ENCODE data around the gene FSTL3.
"Not testable (repeated sequence)": the region's sequence is repeated elsewhere in the genome, so short reads cannot be mapped to it uniquely, and the experiment has no call there.

FSTL3 gene

GRCh38 chr19:682678-683320 lies 6.6 kb downstream of the FSTL3 start:
- no peak for DNase-seq

- no peak for DNase-seq
Observed at GRCh38 chr19:685454-685931, 9.3 kb downstream of the FSTL3 start.

GRCh38 chr19:686589-687297 lies 10.6 kb downstream of the FSTL3 start:
- no peak for DNase-seq

- DNase-seq, result no peak
Observed at GRCh38 chr19:687569-688166, 11.5 kb downstream of the FSTL3 start.

- no peak for DNase-seq
Observed at GRCh38 chr19:688214-688613, 12.0 kb downstream of the FSTL3 start.

GRCh38 chr19:688992-689391 lies 12.8 kb downstream of the FSTL3 start:
- DNase-seq, result no peak

GRCh38 chr19:690203-690602 lies 14.0 kb downstream of the FSTL3 start:
- no peak for DNase-seq

GRCh38 chr19:694481-695351 lies 18.5 kb downstream of the FSTL3 start:
- no peak for DNase-seq

- no peak for DNase-seq
Observed at GRCh38 chr19:695352-695949, 19.3 kb downstream of the FSTL3 start, which contains the start of gene PRSS57. TSS of gene PRSS57 (minus strand) at chr19:695452. CDS start at chr19:695430, 22 bp downstream.

GRCh38 chr19:698529-698928 lies 22.3 kb downstream of the FSTL3 start:
- DNase-seq, result not testable (repeated sequence)

- DNase-seq, result not testable (repeated sequence)
Observed at GRCh38 chr19:699885-700284, 23.7 kb downstream of the FSTL3 start.

- DNase-seq, result not testable (repeated sequence)
Observed at GRCh38 chr19:702847-703246, 26.7 kb downstream of the FSTL3 start.

GRCh38 chr19:703329-703650 lies 27.1 kb downstream of the FSTL3 start:
- no peak for DNase-seq

GRCh38 chr19:703651-704446 lies 27.7 kb downstream of the FSTL3 start:
- peak; percentile 93 for DNase-seq

GRCh38 chr19:704447-704741 lies 28.2 kb downstream of the FSTL3 start:
- no peak for DNase-seq

- no peak for DNase-seq
Observed at GRCh38 chr19:708154-709143, 32.3 kb downstream of the FSTL3 start, which contains the start of gene PALM. TSS of gene PALM (plus strand) at chr19:708935. CDS start at chr19:709147, 212 bp downstream.

- no peak for DNase-seq
Observed at GRCh38 chr19:709196-709964, 33.2 kb downstream of the FSTL3 start.

GRCh38 chr19:709965-710571 lies 33.9 kb downstream of the FSTL3 start:
- DNase-seq, result no peak

GRCh38 chr19:710767-711166 lies 34.6 kb downstream of the FSTL3 start:
- DNase-seq, result no peak
